K562 (cell line): ENCODE data around the gene TUBA4B. TPM values are rescaled to one million over a fixed set of nuclear protein-coding genes. Genes with fewer than 3 reads are reported as not detected.

ENCODE experiments used
- CHCHD3 ChIP-seq: fragments of 250-450 bp; sonication (Bioruptor Pico); IDR thresholded peaks from 2 replicates; pipeline ENCODE4 v2.1.2; 2022; ENCODE audit warnings: mild to moderate bottlenecking
- DMBX1 ChIP-seq: fragments of 250-450 bp; sonication (Bioruptor Pico); IDR thresholded peaks from 2 replicates; pipeline ENCODE4 v1.8.0; 2022; ENCODE audit warnings: inconsistent platforms, mild to moderate bottlenecking, moderate library complexity, borderline replicate concordance
- FOXA1 ChIP-seq: fragments of 450-650 bp; IDR thresholded peaks from 2 replicates; pipeline ENCODE4 v1.6.1; 2016; ENCODE audit warnings: mild to moderate bottlenecking, borderline replicate concordance
- KLF13 ChIP-seq: fragments of 450-650 bp; IDR thresholded peaks from 2 replicates; pipeline ENCODE4 v1.6.1; 2016; ENCODE audit warnings: missing genetic modification characterization, low read depth, mild to moderate bottlenecking, missing compliant biosample characterization, moderate library complexity, borderline replicate concordance
- MAZ ChIP-seq, 2 experiments: fragments of 450-650 bp in 1 of 2; sonication (generic) in 1 of 2; formaldehyde crosslinking; IDR thresholded peaks in 1 of 2; conservative IDR thresholded peaks in 1 of 2; 2 replicates each; pipeline versions ENCODE4 v1.4.0 to v1.5.0; 2020; ENCODE audit warnings: mild to moderate bottlenecking in 1 of 2, missing genetic modification reagents in 1 of 2
- MEF2A ChIP-seq: IDR thresholded peaks from 2 replicates; pipeline ENCODE4 v1.6.1; 2011; ENCODE audit warnings: low read depth, mild to moderate bottlenecking, low read length, moderate library complexity; ENCODE audit not compliant: control insufficient read depth
- PHB2 ChIP-seq: fragments of 450-650 bp; IDR thresholded peaks from 2 replicates; pipeline ENCODE4 v1.6.1; 2017; ENCODE audit warnings: low read depth
- POLR2AphosphoS5 ChIP-seq: IDR thresholded peaks from 2 replicates; pipeline ENCODE4 v1.6.1; 2011; ENCODE audit warnings: mild to moderate bottlenecking, low read depth, low read length, moderate library complexity; ENCODE audit not compliant: control insufficient read depth, insufficient read depth
- PYGO2 ChIP-seq: fragments of 450-650 bp; IDR thresholded peaks from 2 replicates; pipeline ENCODE4 v1.6.1; 2016; ENCODE audit warnings: mild to moderate bottlenecking, missing genetic modification characterization, moderate library complexity, missing compliant biosample characterization
- RFX1 ChIP-seq: fragments of 450-650 bp; IDR thresholded peaks from 2 replicates; pipeline ENCODE4 v1.6.1; 2016; ENCODE audit warnings: mild to moderate bottlenecking, moderate library complexity
- U2AF1 ChIP-seq: fragments of 200-400 bp; formaldehyde crosslinking; optimal IDR thresholded peaks from 2 replicates; pipeline ENCODE3; 2017; ENCODE audit warnings: mild to moderate bottlenecking, low read depth, low read length, moderate library complexity
- ZBED1 ChIP-seq: IDR thresholded peaks from 2 replicates; pipeline ENCODE4 v1.6.1; 2014
- ZNF274 ChIP-seq: IDR thresholded peaks from 2 replicates; pipeline ENCODE4 v1.6.1; 2011; ENCODE audit warnings: low read depth, mild to moderate bottlenecking, low read length, moderate library complexity, borderline replicate concordance
- ZNF3 ChIP-seq: fragments of 250-450 bp; sonication (Bioruptor Pico); IDR thresholded peaks from 2 replicates; pipeline ENCODE4 v1.5.0; 2021; ENCODE audit warnings: mild to moderate bottlenecking, moderate library complexity
- ZNF347 ChIP-seq: fragments of 450-650 bp; formaldehyde crosslinking; IDR thresholded peaks from 2 replicates; pipeline ENCODE4 v1.4.0; 2020; ENCODE audit warnings: low read depth, mild to moderate bottlenecking, moderate library complexity
- ZNF583 ChIP-seq: fragments of 250-450 bp; sonication (Bioruptor Pico); IDR thresholded peaks from 2 replicates; pipeline ENCODE4 v1.4.0; 2020
- ZNF586 ChIP-seq: fragments of 450-650 bp; formaldehyde crosslinking; conservative IDR thresholded peaks from 2 replicates; pipeline ENCODE4 v1.4.0; 2020; ENCODE audit warnings: mild to moderate bottlenecking, moderate library complexity
- ZNF589 ChIP-seq: fragments of 200-800 bp; sonication (Bioruptor generic); IDR thresholded peaks from 2 replicates; pipeline ENCODE4 v1.6.1; 2016; ENCODE audit warnings: low read depth, missing genetic modification characterization, missing compliant biosample characterization
- polyA plus RNA-seq, 8 experiments: library from polyadenylated mRNA; depleted of rRNA in 4 of 8; stranded (reverse) in 5 of 8; unstranded in 3 of 8; fragments of >200 nt; fragmentation: Nextera tagmentation in 2 of 8; fragmentation: Illumina TruSeq in 1 of 8; extraction: Ambion mirVana in 2 of 8; extraction: Trizol in 1 of 8; gene quantifications; 2 replicates each; pipeline versions ENCODE4 v1.2.1 to v1.2.3, GENCODE V29; 2011 to 2014; ENCODE audit warnings: inconsistent platforms in 1 of 8, missing spikeins in 1 of 8
- total RNA-seq, 7 experiments: library from RNA; depleted of rRNA in 6 of 7; stranded (reverse); fragments of >200 nt in 6 of 7; fragmentation: Illumina TruSeq in 2 of 7; extraction: Trizol in 2 of 7; gene quantifications; 2 replicates each; pipeline versions ENCODE4 v1.2.1 to v1.2.3, GENCODE V29; 2011 to 2021; ENCODE audit warnings: low replicate concordance in 1 of 7
- TF ChIP-seq, protein P1 (sequence below), 3 experiments: fragments of 200-800 bp in 1 of 3; fragments of 250-450 bp in 1 of 3; fragments of 450-650 bp in 1 of 3; sonication (Bioruptor Pico) in 1 of 3; sonication (Bioruptor generic) in 1 of 3; formaldehyde crosslinking in 1 of 3; IDR thresholded peaks; 2 replicates each; pipeline versions ENCODE4 v1.6.1 to v1.8.0; 2016 to 2022; ENCODE audit warnings: mild to moderate bottlenecking in 2 of 3, missing genetic modification characterization in 2 of 3, missing compliant biosample characterization in 1 of 3, moderate library complexity in 1 of 3
- TF ChIP-seq, protein P2 (sequence below): fragments of 250-450 bp; sonication (Bioruptor Pico); IDR thresholded peaks from 2 replicates; pipeline ENCODE4 v1.9.0; 2021; ENCODE audit warnings: mild to moderate bottlenecking, inconsistent platforms

The TUBA4B gene
- total and polyA plus RNA-seq, 9 of the 15 experiments (the other 6 are each of a cell fraction or from before 2014, with no cell fraction given), result 0.04 TPM; not detected in 8

- TF ChIP-seq FOXA1 (no peak), U2AF1 (peak; percentile 46), ZNF274 (no peak), ZNF589 (CRISPR knock-in tag) (no peak), ZNF3 (no peak), CHCHD3 (CRISPR knock-in tag) (no peak), DMBX1 (CRISPR knock-in tag) (no peak), POLR2AphosphoS5 (0 out of 2 replicates have a peak, but pooled peaks have one; percentile 28), PYGO2 (tag) (no peak), MAZ (CRISPR knock-in tag; conservative IDR thresholded peaks at IDR 0.05 in 1 of 2, IDR thresholded peaks at IDR 0.05 in 1 of 2) (peak; percentile 91 to 94), KLF13 (peak; percentile 83), ZNF347 (CRISPR knock-in tag) (no peak), RFX1 (no peak), ZBED1 (no peak), ZNF583 (no peak), MEF2A (no peak), ZNF586 (no peak), PHB2 (peak; percentile 35; the same call in 1 of the 2 replicates)
- TF ChIP-seq, protein P1, sequence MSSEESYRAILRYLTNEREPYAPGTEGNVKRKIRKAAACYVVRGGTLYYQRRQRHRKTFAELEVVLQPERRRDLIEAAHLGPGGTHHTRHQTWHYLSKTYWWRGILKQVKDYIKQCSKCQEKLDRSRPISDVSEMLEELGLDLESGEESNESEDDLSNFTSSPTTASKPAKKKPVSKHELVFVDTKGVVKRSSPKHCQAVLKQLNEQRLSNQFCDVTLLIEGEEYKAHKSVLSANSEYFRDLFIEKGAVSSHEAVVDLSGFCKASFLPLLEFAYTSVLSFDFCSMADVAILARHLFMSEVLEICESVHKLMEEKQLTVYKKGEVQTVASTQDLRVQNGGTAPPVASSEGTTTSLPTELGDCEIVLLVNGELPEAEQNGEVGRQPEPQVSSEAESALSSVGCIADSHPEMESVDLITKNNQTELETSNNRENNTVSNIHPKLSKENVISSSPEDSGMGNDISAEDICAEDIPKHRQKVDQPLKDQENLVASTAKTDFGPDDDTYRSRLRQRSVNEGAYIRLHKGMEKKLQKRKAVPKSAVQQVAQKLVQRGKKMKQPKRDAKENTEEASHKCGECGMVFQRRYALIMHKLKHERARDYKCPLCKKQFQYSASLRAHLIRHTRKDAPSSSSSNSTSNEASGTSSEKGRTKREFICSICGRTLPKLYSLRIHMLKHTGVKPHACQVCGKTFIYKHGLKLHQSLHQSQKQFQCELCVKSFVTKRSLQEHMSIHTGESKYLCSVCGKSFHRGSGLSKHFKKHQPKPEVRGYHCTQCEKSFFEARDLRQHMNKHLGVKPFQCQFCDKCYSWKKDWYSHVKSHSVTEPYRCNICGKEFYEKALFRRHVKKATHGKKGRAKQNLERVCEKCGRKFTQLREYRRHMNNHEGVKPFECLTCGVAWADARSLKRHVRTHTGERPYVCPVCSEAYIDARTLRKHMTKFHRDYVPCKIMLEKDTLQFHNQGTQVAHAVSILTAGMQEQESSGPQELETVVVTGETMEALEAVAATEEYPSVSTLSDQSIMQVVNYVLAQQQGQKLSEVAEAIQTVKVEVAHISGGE (CRISPR knock-in tag; IDR thresholded peaks at IDR 0.05), result no peak
- TF ChIP-seq, protein P2, sequence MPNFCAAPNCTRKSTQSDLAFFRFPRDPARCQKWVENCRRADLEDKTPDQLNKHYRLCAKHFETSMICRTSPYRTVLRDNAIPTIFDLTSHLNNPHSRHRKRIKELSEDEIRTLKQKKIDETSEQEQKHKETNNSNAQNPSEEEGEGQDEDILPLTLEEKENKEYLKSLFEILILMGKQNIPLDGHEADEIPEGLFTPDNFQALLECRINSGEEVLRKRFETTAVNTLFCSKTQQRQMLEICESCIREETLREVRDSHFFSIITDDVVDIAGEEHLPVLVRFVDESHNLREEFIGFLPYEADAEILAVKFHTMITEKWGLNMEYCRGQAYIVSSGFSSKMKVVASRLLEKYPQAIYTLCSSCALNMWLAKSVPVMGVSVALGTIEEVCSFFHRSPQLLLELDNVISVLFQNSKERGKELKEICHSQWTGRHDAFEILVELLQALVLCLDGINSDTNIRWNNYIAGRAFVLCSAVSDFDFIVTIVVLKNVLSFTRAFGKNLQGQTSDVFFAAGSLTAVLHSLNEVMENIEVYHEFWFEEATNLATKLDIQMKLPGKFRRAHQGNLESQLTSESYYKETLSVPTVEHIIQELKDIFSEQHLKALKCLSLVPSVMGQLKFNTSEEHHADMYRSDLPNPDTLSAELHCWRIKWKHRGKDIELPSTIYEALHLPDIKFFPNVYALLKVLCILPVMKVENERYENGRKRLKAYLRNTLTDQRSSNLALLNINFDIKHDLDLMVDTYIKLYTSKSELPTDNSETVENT, result 0 out of 2 replicates have a peak, but pooled peaks have one; percentile 36
Measured at GRCh38 chr2:219294356-219295351, 41.6 kb downstream of the TUBA4B start (continued).
